HCT116 (cell line): ENCODE results near the gene PCDHB14. TPM values are rescaled to one million over a fixed set of nuclear protein-coding genes. Genes with fewer than 3 reads are reported as not detected.

Experiments
- ATAC-seq: fragments of 200-7000 bp; cut with Tn5 transposase; 2 replicates; pipeline ENCODE4 v1.9.1; 2020; ENCODE audit warnings: mild to moderate bottlenecking, moderate library complexity
- BruUV-seq: library from RNA; stranded (reverse); fragments of 400-500 nt; replicated peaks from 2 replicates; lab custom pipeline; 2021; lab: Mats Ljungman, UMichigan
- CTCF ChIA-PET: fragments of 300-600 bp; sonication (Branson Sonifier 250); formaldehyde crosslinking; loops from one replicate; lab custom pipeline; 2021; ENCODE audit warnings: antibody characterized with exemption; lab: Charles Lee
- POLR2A ChIA-PET: fragments of 300-600, 350-600 bp; sonication (Branson Sonifier 250); formaldehyde crosslinking; loops from one replicate; lab custom pipeline; 2021; ENCODE audit warnings: antibody characterized with exemption; lab: Charles Lee
- RAD21 ChIA-PET, 2 experiments: fragments of 300-600 bp; sonication (Branson Sonifier 250); formaldehyde crosslinking; loops; one replicate each; lab custom pipeline; 2023; ENCODE audit warnings: low total read pairs in 2 of 2; ENCODE audit not compliant: uncharacterized antibody in 2 of 2, unreplicated experiment in 2 of 2, low non-redundant PET in 1 of 2; lab: Charles Lee
- DNase-seq: peaks from one replicate; pipeline ENCODE4 v3.0.0-alpha.2; 2010; ENCODE audit warnings: low read depth, low spot score
- H2AFZ ChIP-seq: fragments of 200-600 bp; shearing (Covaris generic), sonication (generic); 2 replicates; pipeline ENCODE4 v1.6.1; 2017; ENCODE audit warnings: low read depth, mixed run types, mixed read lengths, antibody characterized with exemption, low read length; ENCODE audit not compliant: poor library complexity, severe bottlenecking
- H3K27ac ChIP-seq: 2 replicates; pipeline ENCODE4 v1.5.1; 2012; ENCODE audit warnings: low read depth, low read length
- H3K27me3 ChIP-seq: fragments of 200-600 bp; sonication (generic); 2 replicates; pipeline ENCODE4 v1.6.1; 2016; ENCODE audit warnings: mixed run types, low read length, mixed read lengths; ENCODE audit not compliant: insufficient read depth
- H3K36me3 ChIP-seq, 2 experiments: fragments of 200-500 bp in 1 of 2; fragments of 200-600 bp in 1 of 2; sonication (Bioruptor generic) in 1 of 2; sonication (generic) in 1 of 2; 2 replicates each; pipeline versions ENCODE4 v1.5.1 to v1.6.1; 2014 to 2016; ENCODE audit warnings: low read length in 2 of 2, inconsistent platforms in 1 of 2, mixed read lengths in 1 of 2, mixed run types in 1 of 2; ENCODE audit not compliant: insufficient read depth in 2 of 2, control insufficient read depth in 1 of 2
- H3K4me1 ChIP-seq, 2 experiments: fragments of 200-600 bp in 1 of 2; sonication (generic) in 1 of 2; 2 replicates each; pipeline versions ENCODE4 v1.5.1 to v1.6.1; 2012 to 2017; ENCODE audit warnings: low read length in 2 of 2, inconsistent platforms in 1 of 2, mild to moderate bottlenecking in 1 of 2, mixed read lengths in 1 of 2, mixed run types in 1 of 2, moderate library complexity in 1 of 2; ENCODE audit not compliant: insufficient read depth in 2 of 2, control insufficient read depth in 1 of 2
- H3K4me2 ChIP-seq: fragments of 200-600 bp; sonication (generic); 2 replicates; pipeline ENCODE4 v1.6.1; 2017; ENCODE audit warnings: mixed run types, low read length, mixed read lengths
- H3K4me3 ChIP-seq, 2 experiments: fragments of 200-600 bp in 1 of 2; sonication (generic) in 1 of 2; replicated peaks in 1 of 2; 2 replicates each; pipeline ENCODE4 v1.5.1; 2011 to 2016; ENCODE audit warnings: low read length in 2 of 2, control low read depth in 1 of 2, low read depth in 1 of 2, mild to moderate bottlenecking in 1 of 2, mixed read lengths in 1 of 2, mixed run types in 1 of 2
- H3K79me2 ChIP-seq: fragments of 200-600 bp; sonication (generic); 2 replicates; pipeline ENCODE4 v1.6.1; 2017; ENCODE audit warnings: mild to moderate bottlenecking, mixed run types, low read length, moderate library complexity, mixed read lengths; ENCODE audit not compliant: insufficient read depth
- H3K9ac ChIP-seq: fragments of 200-600 bp; sonication (generic); 2 replicates; pipeline ENCODE4 v1.6.1; 2016; ENCODE audit warnings: low read length, mixed read lengths
- H3K9me2 ChIP-seq: fragments of 200-600 bp; sonication (generic), shearing (Covaris generic); 2 replicates; pipeline ENCODE4 v1.6.1; 2017; ENCODE audit warnings: mixed run types, mild to moderate bottlenecking, moderate library complexity; ENCODE audit not compliant: insufficient read depth
- H3K9me3 ChIP-seq, 2 experiments: fragments of 200-500 bp in 1 of 2; fragments of 200-600 bp in 1 of 2; sonication (Bioruptor generic) in 1 of 2; sonication (generic) in 1 of 2; 2 replicates each; pipeline ENCODE4 v1.6.1; 2014 to 2017; ENCODE audit warnings: low read length in 2 of 2, mixed read lengths in 2 of 2, inconsistent platforms in 1 of 2, low read depth in 1 of 2, mild to moderate bottlenecking in 1 of 2, mixed run types in 1 of 2, moderate library complexity in 1 of 2; ENCODE audit not compliant: control insufficient read depth in 1 of 2, insufficient read depth in 1 of 2
- H4K20me1 ChIP-seq: fragments of 200-600 bp; sonication (generic), shearing (Covaris generic); 2 replicates; pipeline ENCODE4 v1.6.1; 2017; ENCODE audit warnings: mixed run types, mild to moderate bottlenecking, moderate library complexity; ENCODE audit not compliant: insufficient read depth
- CEBPB ChIP-seq: IDR thresholded peaks from 2 replicates; pipeline ENCODE4 v1.6.1; 2012; ENCODE audit warnings: low read depth
- EGR1 ChIP-seq: IDR thresholded peaks from 2 replicates; pipeline ENCODE4 v1.6.1; 2012; ENCODE audit warnings: low read depth
- ELF1 ChIP-seq: IDR thresholded peaks from 2 replicates; pipeline ENCODE4 v1.6.1; 2012; ENCODE audit warnings: low read depth, borderline replicate concordance
- EZH2 ChIP-seq: fragments of 200-600 bp; sonication (generic); IDR thresholded peaks from 2 replicates; pipeline ENCODE4 v1.6.1; 2017; ENCODE audit warnings: antibody characterized with exemption, mixed run types
- EZH2phosphoT487 ChIP-seq: fragments of 200-600 bp; IDR thresholded peaks from 2 replicates; pipeline ENCODE4 v1.6.1; 2018; ENCODE audit warnings: antibody characterized with exemption, borderline replicate concordance
- FOSL1 ChIP-seq: IDR thresholded peaks from 2 replicates; pipeline ENCODE4 v1.6.1; 2012; ENCODE audit warnings: low read depth
- JUND ChIP-seq: IDR thresholded peaks from 2 replicates; pipeline ENCODE4 v1.6.1; 2012
- POLR2A ChIP-seq: IDR thresholded peaks from 2 replicates; pipeline ENCODE4 v1.7.0; 2011; ENCODE audit warnings: borderline replicate concordance; ENCODE audit not compliant: insufficient read depth, insufficient read length; ENCODE audit errors: extremely low read depth
- RAD21 ChIP-seq: IDR thresholded peaks from 2 replicates; pipeline ENCODE4 v1.6.1; 2012; ENCODE audit warnings: low read depth, mild to moderate bottlenecking
- SIN3A ChIP-seq: IDR thresholded peaks from 2 replicates; pipeline ENCODE4 v1.6.1; 2012; ENCODE audit warnings: low read depth
- SP1 ChIP-seq: IDR thresholded peaks from 2 replicates; pipeline ENCODE4 v1.6.1; 2012; ENCODE audit warnings: low read depth
- SRF ChIP-seq: IDR thresholded peaks from 2 replicates; pipeline ENCODE4 v1.6.1; 2012; ENCODE audit warnings: low read depth
- TCF7L2 ChIP-seq: IDR thresholded peaks from 2 replicates; pipeline ENCODE4 v1.7.0; 2011; ENCODE audit warnings: borderline replicate concordance, inconsistent platforms; ENCODE audit not compliant: insufficient read depth, insufficient read length; ENCODE audit errors: extremely low read depth
- YY1 ChIP-seq: IDR thresholded peaks from 2 replicates; pipeline ENCODE4 v1.6.1; 2011; ENCODE audit warnings: low read length, low read depth, moderate library complexity, mild to moderate bottlenecking; ENCODE audit not compliant: insufficient replicate concordance; ENCODE audit errors: extremely low read depth
- ZFX ChIP-seq: fragments of 450-650 bp; IDR thresholded peaks from 2 replicates; pipeline ENCODE4 v1.6.1; 2017
- ZNF274 ChIP-seq: fragments of 200-500 bp; sonication (Bioruptor generic); IDR thresholded peaks from 2 replicates; pipeline ENCODE4 v1.6.1; 2014; ENCODE audit warnings: mild to moderate bottlenecking, low read depth, low read length, inconsistent platforms
- intact Hi-C: fragments of 100-400 bp; cut with micrococcal nuclease; formaldehyde crosslinking; loops from 2 replicates; pipeline ENCODE4 v1.10.0; 2022
- total RNA-seq: library from RNA; stranded (reverse); gene quantifications from one replicate; pipeline ENCODE4 v1.2.1, GENCODE V29; 2021; ENCODE audit not compliant: unreplicated experiment
- TF ChIP-seq, protein P1 (sequence below): IDR thresholded peaks from 2 replicates; pipeline ENCODE4 v1.6.1; 2012
- TF ChIP-seq, protein P2 (sequence below): IDR thresholded peaks from 2 replicates; pipeline ENCODE4 v1.6.1; 2012
- TF ChIP-seq, protein P3 (sequence below), 3 experiments: fragments of 200-600 bp in 1 of 3; sonication (generic) in 1 of 3; IDR thresholded peaks in 2 of 3; conservative IDR thresholded peaks in 1 of 3; 2 replicates each; pipeline ENCODE4 v1.5.1; 2012 to 2017; ENCODE audit warnings: low read depth in 2 of 3, low read length in 2 of 3, antibody characterized with exemption in 1 of 3, borderline replicate concordance in 1 of 3, control low read depth in 1 of 3, mild to moderate bottlenecking in 1 of 3, mixed read lengths in 1 of 3, mixed run types in 1 of 3, moderate library complexity in 1 of 3; ENCODE audit not compliant: insufficient read depth in 1 of 3
- TF ChIP-seq, protein P4 (sequence below): IDR thresholded peaks from 2 replicates; pipeline ENCODE4 v1.6.1; 2011; ENCODE audit warnings: mild to moderate bottlenecking, low read length, moderate library complexity; ENCODE audit not compliant: insufficient replicate concordance; ENCODE audit errors: extremely low read depth

PCDHB14 gene
- total RNA-seq, 1 experiment from 2014 or later: 0.27 TPM

DNA sequence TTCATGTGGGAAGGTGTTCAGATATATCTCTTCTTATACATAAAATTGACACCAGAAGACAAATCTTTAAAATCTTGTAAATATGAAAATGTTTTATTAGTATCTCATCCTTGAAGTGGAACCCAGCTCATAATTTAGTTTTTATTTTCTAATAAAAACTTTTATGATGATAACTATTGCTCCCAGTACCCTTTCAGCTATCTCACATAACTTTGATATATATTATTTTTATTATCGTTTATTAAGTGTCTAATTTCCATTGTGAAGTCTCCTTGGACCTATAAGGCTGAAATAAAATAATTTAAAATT is 38.0 kb downstream of the PCDHB14 start:
- intact Hi-C loops: loop anchor here (5.0 kb wide), 1 partner anchor 46 kb away; no protein-coding TSS in a partner anchor
- Histone ChIP-seq H4K20me1 (no peaks in the 10 kb centered on the region), H3K4me3 (no peak overlapping the region), H3K27me3 (no peaks in the 10 kb centered on the region), H2AFZ (no peak overlapping the region), H3K9ac (no peak overlapping the region), H3K36me3 (no peaks in the 10 kb centered on the region), H3K27ac (no peak overlapping the region), H3K4me1 (no peaks in the 10 kb centered on the region), H3K9me2 (no peaks in the 10 kb centered on the region), H3K79me2 (no peaks in the 10 kb centered on the region), H3K9me3 (peaks cover 18 to 21% of the 10 kb centered on the region in 2 experiments; a peak in 2 of 4 replicates), H3K4me2 (no peak overlapping the region)
- TF ChIP-seq, protein P1, sequence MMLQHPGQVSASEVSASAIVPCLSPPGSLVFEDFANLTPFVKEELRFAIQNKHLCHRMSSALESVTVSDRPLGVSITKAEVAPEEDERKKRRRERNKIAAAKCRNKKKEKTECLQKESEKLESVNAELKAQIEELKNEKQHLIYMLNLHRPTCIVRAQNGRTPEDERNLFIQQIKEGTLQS: no peak
- TF ChIP-seq, protein P2, sequence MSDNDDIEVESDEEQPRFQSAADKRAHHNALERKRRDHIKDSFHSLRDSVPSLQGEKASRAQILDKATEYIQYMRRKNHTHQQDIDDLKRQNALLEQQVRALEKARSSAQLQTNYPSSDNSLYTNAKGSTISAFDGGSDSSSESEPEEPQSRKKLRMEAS: no peak
- TF ChIP-seq CEBPB (no peak), JUND (no peak), SRF (no peak), POLR2A (no peak), ZFX (no peak), SIN3A (no peak), RAD21 (no peak), ELF1 (no peak), EGR1 (no peak), EZH2 (no peak), YY1 (no peak), EZH2phosphoT487 (no peak), TCF7L2 (no peak), FOSL1 (no peak), ZNF274 (no peak; the same call in none of the 2 replicates), SP1 (no peak)
- TF ChIP-seq, protein P3, sequence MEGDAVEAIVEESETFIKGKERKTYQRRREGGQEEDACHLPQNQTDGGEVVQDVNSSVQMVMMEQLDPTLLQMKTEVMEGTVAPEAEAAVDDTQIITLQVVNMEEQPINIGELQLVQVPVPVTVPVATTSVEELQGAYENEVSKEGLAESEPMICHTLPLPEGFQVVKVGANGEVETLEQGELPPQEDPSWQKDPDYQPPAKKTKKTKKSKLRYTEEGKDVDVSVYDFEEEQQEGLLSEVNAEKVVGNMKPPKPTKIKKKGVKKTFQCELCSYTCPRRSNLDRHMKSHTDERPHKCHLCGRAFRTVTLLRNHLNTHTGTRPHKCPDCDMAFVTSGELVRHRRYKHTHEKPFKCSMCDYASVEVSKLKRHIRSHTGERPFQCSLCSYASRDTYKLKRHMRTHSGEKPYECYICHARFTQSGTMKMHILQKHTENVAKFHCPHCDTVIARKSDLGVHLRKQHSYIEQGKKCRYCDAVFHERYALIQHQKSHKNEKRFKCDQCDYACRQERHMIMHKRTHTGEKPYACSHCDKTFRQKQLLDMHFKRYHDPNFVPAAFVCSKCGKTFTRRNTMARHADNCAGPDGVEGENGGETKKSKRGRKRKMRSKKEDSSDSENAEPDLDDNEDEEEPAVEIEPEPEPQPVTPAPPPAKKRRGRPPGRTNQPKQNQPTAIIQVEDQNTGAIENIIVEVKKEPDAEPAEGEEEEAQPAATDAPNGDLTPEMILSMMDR (IDR thresholded peaks at IDR 0.05 in 2 of 3, conservative IDR thresholded peaks at IDR 0.05 in 1 of 3; ENCODE audit: borderline replicate concordance in 1 of 3, insufficient read depth in 1 of 3, low read depth in 2 of 3, low read length in 2 of 3): no peak
- TF ChIP-seq, protein P4, sequence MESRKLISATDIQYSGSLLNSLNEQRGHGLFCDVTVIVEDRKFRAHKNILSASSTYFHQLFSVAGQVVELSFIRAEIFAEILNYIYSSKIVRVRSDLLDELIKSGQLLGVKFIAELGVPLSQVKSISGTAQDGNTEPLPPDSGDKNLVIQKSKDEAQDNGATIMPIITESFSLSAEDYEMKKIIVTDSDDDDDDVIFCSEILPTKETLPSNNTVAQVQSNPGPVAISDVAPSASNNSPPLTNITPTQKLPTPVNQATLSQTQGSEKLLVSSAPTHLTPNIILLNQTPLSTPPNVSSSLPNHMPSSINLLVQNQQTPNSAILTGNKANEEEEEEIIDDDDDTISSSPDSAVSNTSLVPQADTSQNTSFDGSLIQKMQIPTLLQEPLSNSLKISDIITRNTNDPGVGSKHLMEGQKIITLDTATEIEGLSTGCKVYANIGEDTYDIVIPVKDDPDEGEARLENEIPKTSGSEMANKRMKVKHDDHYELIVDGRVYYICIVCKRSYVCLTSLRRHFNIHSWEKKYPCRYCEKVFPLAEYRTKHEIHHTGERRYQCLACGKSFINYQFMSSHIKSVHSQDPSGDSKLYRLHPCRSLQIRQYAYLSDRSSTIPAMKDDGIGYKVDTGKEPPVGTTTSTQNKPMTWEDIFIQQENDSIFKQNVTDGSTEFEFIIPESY: no peak
- no peak for ATAC-seq
- CTCF ChIA-PET: no interaction called here
- POLR2A ChIA-PET: no interaction called here
- BruUV-seq: no TSS peak
- DNase-seq: no peak
- RAD21 ChIA-PET: no interaction called here
